NB4 (cell line): Measurements from ENCODE around the gene CDH4.

ENCODE experiments used
- CTCF ChIP-seq: IDR thresholded peaks from one replicate; pipeline ENCODE4 v1.5.1; 2012; ENCODE audit warnings: low read depth, low read length
- POLR2A ChIP-seq: IDR thresholded peaks from 2 replicates; pipeline ENCODE4 v1.6.1; 2011; ENCODE audit warnings: mild to moderate bottlenecking; ENCODE audit not compliant: insufficient read length; ENCODE audit errors: extremely low read depth

DNA sequence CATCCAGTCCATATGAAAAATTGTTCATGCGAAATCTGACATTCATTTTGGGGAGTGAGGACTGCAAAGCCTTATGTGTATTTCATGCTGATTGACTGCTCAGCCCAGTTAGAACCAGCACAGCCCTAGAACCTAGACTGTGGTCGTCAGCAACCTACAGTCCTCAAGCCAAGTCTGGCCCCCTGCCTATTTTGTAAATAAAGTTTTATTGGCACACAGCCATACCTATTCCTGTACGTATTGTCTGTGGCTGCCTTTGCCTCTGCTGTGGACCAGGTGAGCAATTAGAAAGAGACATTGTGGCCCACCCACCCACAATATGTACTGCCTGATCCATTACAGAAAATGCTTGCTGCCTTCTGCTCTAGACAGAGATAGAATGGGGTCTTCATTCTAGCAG is 422.6 kb downstream of the CDH4 start:
- TF ChIP-seq CTCF (no peak), POLR2A (no peak)
